A549 (cell line): Measurements from ENCODE around the gene STARD3NL.

ENCODE experiments used
- CEBPB ChIP-seq, 2 experiments: fragments of >200 bp in 1 of 2; sonication (Bioruptor Twin) in 1 of 2; formaldehyde crosslinking in 1 of 2; IDR thresholded peaks; 2 replicates each; pipeline ENCODE4 v1.6.1; 2012 to 2016
- EP300 ChIP-seq, 2 experiments: fragments of >200 bp; sonication (Bioruptor Twin); formaldehyde crosslinking; IDR thresholded peaks; 2 replicates in 1 of 2; 3 replicates in 1 of 2; pipeline ENCODE4 v1.6.1; 2016 to 2017
- ESRRA ChIP-seq: fragments of 150-350 bp; IDR thresholded peaks from 2 replicates; pipeline ENCODE4 v1.6.1; 2014; ENCODE audit warnings: mild to moderate bottlenecking, low read length, borderline replicate concordance
- HDAC2 ChIP-seq: fragments of 200-600 bp; sonication (generic); IDR thresholded peaks from 2 replicates; pipeline ENCODE4 v1.6.1; 2016
- HMGXB4 ChIP-seq: fragments of 250-450 bp; sonication (Bioruptor Pico); IDR thresholded peaks from 2 replicates; pipeline ENCODE4 v1.5.0; 2021; ENCODE audit warnings: mild to moderate bottlenecking, moderate library complexity, borderline replicate concordance
- JUN ChIP-seq, 2 experiments: fragments of >200 bp; sonication (Bioruptor Twin); formaldehyde crosslinking; IDR thresholded peaks; 2 replicates in 1 of 2; 3 replicates in 1 of 2; pipeline ENCODE4 v1.6.1; 2016 to 2017
- POLR2A ChIP-seq: IDR thresholded peaks from 2 replicates; pipeline ENCODE4 v1.6.1; 2012; ENCODE audit warnings: mild to moderate bottlenecking, low read length
- SREBF2 ChIP-seq: fragments of 450-650 bp; IDR thresholded peaks from 2 replicates; pipeline ENCODE4 v1.6.1; 2014; ENCODE audit warnings: mild to moderate bottlenecking, moderate library complexity
- USF2 ChIP-seq: fragments of 450-650 bp; IDR thresholded peaks from 2 replicates; pipeline ENCODE4 v1.6.1; 2014; ENCODE audit warnings: antibody characterized with exemption
- TF ChIP-seq, protein P1 (sequence below): fragments of 200-600 bp; sonication (generic); IDR thresholded peaks from 2 replicates; pipeline ENCODE4 v1.6.1; 2016; ENCODE audit warnings: antibody characterized with exemption, mild to moderate bottlenecking, moderate library complexity
- TF ChIP-seq, protein P2 (sequence below): fragments of >200 bp; sonication (Bioruptor Twin); formaldehyde crosslinking; IDR thresholded peaks from 3 replicates; pipeline ENCODE4 v1.5.1; 2016

DNA sequence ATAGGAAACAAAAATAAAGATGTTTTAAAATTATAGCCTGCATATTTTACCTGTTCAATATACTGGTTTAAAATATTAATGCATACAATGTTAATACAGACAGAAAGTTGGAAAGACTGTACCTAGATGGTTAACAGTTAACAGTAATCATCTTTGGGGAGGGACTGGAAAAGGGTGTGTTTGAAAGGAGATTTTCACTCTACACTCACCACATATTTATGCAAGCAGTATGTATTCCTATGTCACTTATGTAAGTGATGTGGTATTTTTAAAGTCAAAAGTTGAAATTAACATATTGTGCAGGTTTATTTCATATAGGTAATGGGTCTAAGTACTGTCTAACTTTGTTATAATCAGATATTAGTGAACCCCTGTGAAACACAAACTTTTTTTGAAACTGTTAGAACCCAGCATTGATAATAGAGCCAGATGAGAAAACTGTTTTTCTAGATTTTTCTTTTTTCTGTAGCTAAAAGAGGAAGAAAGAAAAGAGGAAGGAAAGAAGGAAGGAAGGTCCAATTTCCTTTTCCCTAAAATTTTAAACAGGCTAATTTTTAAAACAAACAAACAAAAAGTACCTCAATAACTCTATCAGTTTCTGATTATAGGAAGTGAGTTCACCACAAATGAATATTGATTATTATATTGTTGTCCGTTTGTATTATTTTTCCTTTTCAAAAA lies 9.0 kb upstream of the STARD3NL start:
- TF ChIP-seq EP300 (IDR thresholded peaks at IDR 0.05), result no peak
- no peak for TF ChIP-seq HMGXB4 (CRISPR knock-in tag)
- TF ChIP-seq USF2, result no peak
- no peak for TF ChIP-seq ESRRA
- TF ChIP-seq, protein P1, sequence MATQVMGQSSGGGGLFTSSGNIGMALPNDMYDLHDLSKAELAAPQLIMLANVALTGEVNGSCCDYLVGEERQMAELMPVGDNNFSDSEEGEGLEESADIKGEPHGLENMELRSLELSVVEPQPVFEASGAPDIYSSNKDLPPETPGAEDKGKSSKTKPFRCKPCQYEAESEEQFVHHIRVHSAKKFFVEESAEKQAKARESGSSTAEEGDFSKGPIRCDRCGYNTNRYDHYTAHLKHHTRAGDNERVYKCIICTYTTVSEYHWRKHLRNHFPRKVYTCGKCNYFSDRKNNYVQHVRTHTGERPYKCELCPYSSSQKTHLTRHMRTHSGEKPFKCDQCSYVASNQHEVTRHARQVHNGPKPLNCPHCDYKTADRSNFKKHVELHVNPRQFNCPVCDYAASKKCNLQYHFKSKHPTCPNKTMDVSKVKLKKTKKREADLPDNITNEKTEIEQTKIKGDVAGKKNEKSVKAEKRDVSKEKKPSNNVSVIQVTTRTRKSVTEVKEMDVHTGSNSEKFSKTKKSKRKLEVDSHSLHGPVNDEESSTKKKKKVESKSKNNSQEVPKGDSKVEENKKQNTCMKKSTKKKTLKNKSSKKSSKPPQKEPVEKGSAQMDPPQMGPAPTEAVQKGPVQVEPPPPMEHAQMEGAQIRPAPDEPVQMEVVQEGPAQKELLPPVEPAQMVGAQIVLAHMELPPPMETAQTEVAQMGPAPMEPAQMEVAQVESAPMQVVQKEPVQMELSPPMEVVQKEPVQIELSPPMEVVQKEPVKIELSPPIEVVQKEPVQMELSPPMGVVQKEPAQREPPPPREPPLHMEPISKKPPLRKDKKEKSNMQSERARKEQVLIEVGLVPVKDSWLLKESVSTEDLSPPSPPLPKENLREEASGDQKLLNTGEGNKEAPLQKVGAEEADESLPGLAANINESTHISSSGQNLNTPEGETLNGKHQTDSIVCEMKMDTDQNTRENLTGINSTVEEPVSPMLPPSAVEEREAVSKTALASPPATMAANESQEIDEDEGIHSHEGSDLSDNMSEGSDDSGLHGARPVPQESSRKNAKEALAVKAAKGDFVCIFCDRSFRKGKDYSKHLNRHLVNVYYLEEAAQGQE, result no peak
- TF ChIP-seq, protein P2, sequence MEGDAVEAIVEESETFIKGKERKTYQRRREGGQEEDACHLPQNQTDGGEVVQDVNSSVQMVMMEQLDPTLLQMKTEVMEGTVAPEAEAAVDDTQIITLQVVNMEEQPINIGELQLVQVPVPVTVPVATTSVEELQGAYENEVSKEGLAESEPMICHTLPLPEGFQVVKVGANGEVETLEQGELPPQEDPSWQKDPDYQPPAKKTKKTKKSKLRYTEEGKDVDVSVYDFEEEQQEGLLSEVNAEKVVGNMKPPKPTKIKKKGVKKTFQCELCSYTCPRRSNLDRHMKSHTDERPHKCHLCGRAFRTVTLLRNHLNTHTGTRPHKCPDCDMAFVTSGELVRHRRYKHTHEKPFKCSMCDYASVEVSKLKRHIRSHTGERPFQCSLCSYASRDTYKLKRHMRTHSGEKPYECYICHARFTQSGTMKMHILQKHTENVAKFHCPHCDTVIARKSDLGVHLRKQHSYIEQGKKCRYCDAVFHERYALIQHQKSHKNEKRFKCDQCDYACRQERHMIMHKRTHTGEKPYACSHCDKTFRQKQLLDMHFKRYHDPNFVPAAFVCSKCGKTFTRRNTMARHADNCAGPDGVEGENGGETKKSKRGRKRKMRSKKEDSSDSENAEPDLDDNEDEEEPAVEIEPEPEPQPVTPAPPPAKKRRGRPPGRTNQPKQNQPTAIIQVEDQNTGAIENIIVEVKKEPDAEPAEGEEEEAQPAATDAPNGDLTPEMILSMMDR, result no peak
- no peak for TF ChIP-seq JUN (IDR thresholded peaks at IDR 0.05)
- TF ChIP-seq SREBF2, result no peak
- no peak for TF ChIP-seq HDAC2
- no peak for TF ChIP-seq POLR2A
- TF ChIP-seq CEBPB (IDR thresholded peaks at IDR 0.05), result no peak
